K562 (cell line): ENCODE data around the gene ZNF865. TPM values are rescaled to one million over a fixed set of nuclear protein-coding genes. Genes with fewer than 3 reads are reported as not detected.

Source experiments
- ASH1L ChIP-seq: fragments of 450-650 bp; IDR thresholded peaks from 2 replicates; pipeline ENCODE4 v1.6.1; 2018; ENCODE audit warnings: borderline replicate concordance, mild to moderate bottlenecking, low read depth; ENCODE audit not compliant: partially characterized antibody
- ATF7 ChIP-seq: fragments of 450-650 bp; IDR thresholded peaks from 2 replicates; pipeline ENCODE4 v1.7.1; 2014; ENCODE audit warnings: mild to moderate bottlenecking, moderate library complexity
- E2F3 ChIP-seq: fragments of 250-450 bp; sonication (Bioruptor Pico); IDR thresholded peaks from 2 replicates; pipeline ENCODE4 v1.4.0; 2020; ENCODE audit warnings: mild to moderate bottlenecking
- E4F1 ChIP-seq: fragments of 250-450 bp; sonication (Bioruptor Pico); IDR thresholded peaks from 2 replicates; pipeline ENCODE4 v1.5.0; 2021; ENCODE audit warnings: mild to moderate bottlenecking, borderline replicate concordance
- GMEB1 ChIP-seq: fragments of 250-450 bp; sonication (Bioruptor Pico); IDR thresholded peaks from 2 replicates; pipeline ENCODE4 v1.4.0; 2020; ENCODE audit warnings: mild to moderate bottlenecking
- HLTF ChIP-seq: fragments of 450-650 bp; IDR thresholded peaks from 2 replicates; pipeline ENCODE4 v1.6.1; 2016
- MTA2 ChIP-seq: fragments of 450-650 bp; IDR thresholded peaks from 2 replicates; pipeline ENCODE4 v1.6.1; 2016; ENCODE audit warnings: low read depth
- NFE2 ChIP-seq: IDR thresholded peaks from 2 replicates; pipeline ENCODE4 v1.6.1; 2014; ENCODE audit warnings: antibody characterized with exemption, low read depth
- RHOXF2B ChIP-seq: fragments of 250-450 bp; sonication (Bioruptor Pico); conservative IDR thresholded peaks from 2 replicates; pipeline ENCODE4 v1.5.1; 2021
- RNF219 ChIP-seq: fragments of 250-450 bp; sonication (Bioruptor Pico); IDR thresholded peaks from 2 replicates; pipeline ENCODE4 v1.5.0; 2022; ENCODE audit warnings: mild to moderate bottlenecking
- SIN3B ChIP-seq: fragments of 450-650 bp; IDR thresholded peaks from 2 replicates; pipeline ENCODE4 v1.6.1; 2017; ENCODE audit warnings: low read depth, mild to moderate bottlenecking, moderate library complexity
- ZBTB40 ChIP-seq, 2 experiments: fragments of 450-650 bp in 1 of 2; sonication (generic) in 1 of 2; formaldehyde crosslinking in 1 of 2; IDR thresholded peaks; 2 replicates each; pipeline versions ENCODE4 v1.7.1 to v1.9.0; 2016 to 2022; ENCODE audit warnings: inconsistent platforms in 1 of 2, mild to moderate bottlenecking in 1 of 2, missing genetic modification reagents in 1 of 2
- ZBTB8A ChIP-seq: fragments of 450-650 bp; IDR thresholded peaks from 2 replicates; pipeline ENCODE4 v1.6.1; 2018; ENCODE audit warnings: mild to moderate bottlenecking, moderate library complexity; ENCODE audit not compliant: partially characterized antibody
- ZNF121 ChIP-seq: sonication (generic); formaldehyde crosslinking; conservative IDR thresholded peaks from 2 replicates; pipeline ENCODE4 v1.8.0; 2022; ENCODE audit warnings: missing genetic modification reagents
- polyA plus RNA-seq, 8 experiments: library from polyadenylated mRNA; depleted of rRNA in 4 of 8; stranded (reverse) in 5 of 8; unstranded in 3 of 8; fragments of >200 nt; fragmentation: Nextera tagmentation in 2 of 8; fragmentation: Illumina TruSeq in 1 of 8; extraction: Ambion mirVana in 2 of 8; extraction: Trizol in 1 of 8; gene quantifications; 2 replicates each; pipeline versions ENCODE4 v1.2.1 to v1.2.3, GENCODE V29; 2011 to 2014; ENCODE audit warnings: inconsistent platforms in 1 of 8, missing spikeins in 1 of 8
- total RNA-seq, 7 experiments: library from RNA; depleted of rRNA in 6 of 7; stranded (reverse); fragments of >200 nt in 6 of 7; fragmentation: Illumina TruSeq in 2 of 7; extraction: Trizol in 2 of 7; gene quantifications; 2 replicates each; pipeline versions ENCODE4 v1.2.1 to v1.2.3, GENCODE V29; 2011 to 2021; ENCODE audit warnings: low replicate concordance in 1 of 7

ZNF865 gene
- total and polyA plus RNA-seq, 9 of the 15 experiments (the other 6 are each of a cell fraction or from before 2014, with no cell fraction given): 0.40 to 18.8 (median 1.6) TPM; not detected in 2

GRCh38 chr19:55591555-55591954 lies 13.9 kb upstream of the ZNF865 start (continued):
- TF ChIP-seq ASH1L: no peak
- no peak for TF ChIP-seq MTA2
- TF ChIP-seq SIN3B: no peak
- no peak for TF ChIP-seq NFE2
- no peak for TF ChIP-seq GMEB1 (CRISPR knock-in tag)
- TF ChIP-seq RHOXF2B (CRISPR knock-in tag): no peak
- TF ChIP-seq ZNF121 (CRISPR knock-in tag): no peak
- no peak for TF ChIP-seq HLTF
- peak; percentile 76; the same call in 1 of the 2 replicates for TF ChIP-seq ATF7
- no peak for TF ChIP-seq E2F3 (CRISPR knock-in tag)
- no peak for TF ChIP-seq E4F1 (CRISPR knock-in tag)
- TF ChIP-seq ZBTB8A: no peak
- no peak for TF ChIP-seq RNF219 (CRISPR knock-in tag)
- no peak for TF ChIP-seq ZBTB40 (IDR thresholded peaks at IDR 0.05)
- TF ChIP-seq ZBTB40 (CRISPR knock-in tag; IDR thresholded peaks at IDR 0.05): no peak
